OCI-LY7 (cell line): ENCODE results near the gene PIPOX.

ENCODE experiments used
- CTCF ChIP-seq: fragments of 200-600 bp; sonication (generic); conservative IDR thresholded peaks from 2 replicates; pipeline ENCODE4 v1.5.1; 2014; ENCODE audit warnings: mild to moderate bottlenecking, antibody characterized with exemption, low read length, moderate library complexity, mixed read lengths
- EZH2phosphoT487 ChIP-seq: fragments of 200-600 bp; sonication (generic); IDR thresholded peaks from 2 replicates; pipeline ENCODE4 v1.6.1; 2018; ENCODE audit warnings: low read depth, borderline replicate concordance, mild to moderate bottlenecking, mixed run types, antibody characterized with exemption, low read length, moderate library complexity, mixed read lengths

GRCh38 chr17:29103341-29103740 lies 60.4 kb downstream of the PIPOX start:
- no peak for TF ChIP-seq CTCF
- no peak for TF ChIP-seq EZH2phosphoT487
